K562 (cell line): Measurements from ENCODE around the gene ULBP2. TPM values are rescaled to one million over a fixed set of nuclear protein-coding genes. Genes with fewer than 3 reads are reported as not detected.

Source experiments
- ATAC-seq: fragments of 200-7000 bp; cut with Tn5 transposase; 3 replicates; pipeline ENCODE4 v1.9.1; 2020; ENCODE audit warnings: moderate library complexity
- BruUV-seq: library from RNA; stranded (reverse); fragments of 400-500 nt; replicated peaks from 2 replicates; lab custom pipeline; 2021; lab: Mats Ljungman, UMichigan
- CTCF ChIA-PET: fragments of 300-600 bp; formaldehyde crosslinking; extraction: SDS; loops from one replicate; lab custom pipeline; 2021; ENCODE audit warnings: low intra/inter-chr PET ratio; lab: Yijun Ruan, JAX
- POLR2A ChIA-PET: fragments of 300-600, 350-650 bp; sonication (Branson Sonifier 250); formaldehyde crosslinking; extraction: SDS; loops from one replicate; lab custom pipeline; 2021; ENCODE audit warnings: antibody characterized with exemption, inconsistent platforms; lab: Yijun Ruan, JAX
- DNase-seq, 4 experiments: peaks; one replicate each; pipeline versions ENCODE4 v3.0.0 to v3.0.0-alpha.2; 2011 to 2018; ENCODE audit warnings: low spot score in 3 of 4, mixed read lengths in 3 of 4; ENCODE audit errors: extremely low read depth in 1 of 4
- FAIRE-seq: peaks from 2 replicates; lab custom pipeline; 2011; peaks lifted over from hg19 to GRCh38; lab: Jason Lieb, UNC
- H2AFZ ChIP-seq: 2 replicates; pipeline ENCODE4 v1.6.0; 2011; ENCODE audit warnings: low read depth, low read length, control low read depth, inconsistent platforms
- H3K27ac ChIP-seq: fragments of 200-600 bp; 3 replicates; pipeline ENCODE4 v1.8.0; 2011; ENCODE audit warnings: low read depth, mild to moderate bottlenecking, control low read depth, inconsistent platforms, low read length, moderate library complexity, mixed read lengths; ENCODE audit errors: extremely low read depth
- H3K27me3 ChIP-seq, 2 experiments: fragments of 300-600 bp in 1 of 2; 2 replicates in 1 of 2; 3 replicates in 1 of 2; pipeline versions ENCODE4 v1.6.0 to v1.8.0; 2011; ENCODE audit warnings: inconsistent platforms in 2 of 2, low read length in 2 of 2, mild to moderate bottlenecking in 1 of 2, mixed read lengths in 1 of 2, moderate library complexity in 1 of 2; ENCODE audit not compliant: control insufficient read depth in 2 of 2, insufficient read depth in 2 of 2
- H3K36me3 ChIP-seq: fragments of 300-600 bp; 3 replicates; pipeline ENCODE4 v1.8.0; 2011; ENCODE audit warnings: mild to moderate bottlenecking, low read length, inconsistent platforms; ENCODE audit not compliant: control insufficient read depth, insufficient read depth
- H3K4me1 ChIP-seq, 2 experiments: fragments of 200-600 bp in 1 of 2; replicated peaks in 1 of 2; 2 replicates in 1 of 2; 3 replicates in 1 of 2; pipeline versions ENCODE4 v1.5.1 to v1.8.0; 2011; ENCODE audit warnings: inconsistent platforms in 2 of 2, low read length in 2 of 2, mild to moderate bottlenecking in 1 of 2, mixed read lengths in 1 of 2, moderate library complexity in 1 of 2; ENCODE audit not compliant: control insufficient read depth in 2 of 2, insufficient read depth in 2 of 2
- H3K4me2 ChIP-seq: 2 replicates; pipeline ENCODE4 v1.6.1; 2011; ENCODE audit warnings: low read length, control low read depth, inconsistent platforms, mixed read lengths; ENCODE audit not compliant: insufficient read depth
- H3K4me3 ChIP-seq: fragments of 200-600 bp; sonication (generic), shearing (Covaris generic); 2 replicates; pipeline ENCODE4 v1.5.1; 2016; ENCODE audit warnings: control low read depth, inconsistent platforms
- H3K79me2 ChIP-seq: fragments of 200-600 bp; 3 replicates; pipeline ENCODE4 v1.8.0; 2011; ENCODE audit warnings: low read length, inconsistent platforms; ENCODE audit not compliant: control insufficient read depth, insufficient read depth
- H3K9ac ChIP-seq, 2 experiments: 2 replicates each; pipeline versions ENCODE4 v1.6.0 to v1.6.1; 2011; ENCODE audit warnings: low read depth in 2 of 2, low read length in 2 of 2, control low read depth in 1 of 2, inconsistent platforms in 1 of 2, mild to moderate bottlenecking in 1 of 2, mixed read lengths in 1 of 2; ENCODE audit not compliant: insufficient read depth in 1 of 2
- H3K9me1 ChIP-seq: one replicate; pipeline ENCODE4 v1.6.0; 2011; ENCODE audit warnings: inconsistent platforms, mild to moderate bottlenecking, low read length, moderate library complexity; ENCODE audit not compliant: control insufficient read depth, insufficient read depth
- H3K9me3 ChIP-seq: replicated peaks from 2 replicates; pipeline ENCODE4 v1.5.1; 2011; ENCODE audit warnings: low read depth, low read length, inconsistent platforms; ENCODE audit not compliant: control insufficient read depth, insufficient read depth
- H4K20me1 ChIP-seq: replicated peaks from 2 replicates; pipeline ENCODE4 v1.6.1; 2011; ENCODE audit warnings: low read length, inconsistent platforms, mixed read lengths; ENCODE audit not compliant: control insufficient read depth, insufficient read depth
- HMGN3 ChIP-seq: IDR thresholded peaks from 2 replicates; pipeline ENCODE4 v1.6.1; 2011; ENCODE audit warnings: borderline replicate concordance, low read depth, mild to moderate bottlenecking, mixed read lengths, low read length; ENCODE audit not compliant: insufficient read length; ENCODE audit errors: extremely low read depth
- NR2C1 ChIP-seq, 2 experiments: fragments of 450-650 bp; IDR thresholded peaks; 2 replicates each; pipeline ENCODE4 v1.6.1; 2017; ENCODE audit warnings: mild to moderate bottlenecking in 2 of 2, antibody characterized with exemption in 1 of 2, inconsistent platforms in 1 of 2, missing compliant biosample characterization in 1 of 2, missing genetic modification characterization in 1 of 2
- SMAD4 ChIP-seq: fragments of 250-450 bp; sonication (Bioruptor Pico); conservative IDR thresholded peaks from 2 replicates; pipeline ENCODE4 v1.8.0; 2021; ENCODE audit warnings: inconsistent platforms, mild to moderate bottlenecking, moderate library complexity
- WHSC1 ChIP-seq: IDR thresholded peaks from one replicate; pipeline ENCODE4 v1.6.1; 2012; ENCODE audit warnings: low read length, control low read depth, inconsistent platforms
- ZC3H8 ChIP-seq: fragments of 450-650 bp; IDR thresholded peaks from 2 replicates; pipeline ENCODE4 v1.6.1; 2017
- WGBS: fragments of 100-300 bp; shearing (Covaris generic); methylation state at CpG from one replicate; pipeline ENCODE4 v1.1.6; 2016; ENCODE audit warnings: low coverage, mixed read lengths; ENCODE audit not compliant: insufficient coverage; ENCODE audit errors: missing lambda C conversion rate; 5-methylcytosine and 5-hydroxymethylcytosine counted together
- in situ Hi-C: fragments of 300-500 bp; cut with MboI; formaldehyde crosslinking; loops from 4 replicates; pipeline ENCODE4 v1.15.0; 2018; ENCODE audit warnings: inconsistent platforms, mixed read lengths
- intact Hi-C: fragments of 100-400 bp; cut with micrococcal nuclease; formaldehyde crosslinking; loops from 2 replicates; pipeline ENCODE4 v1.14.2; 2022
- polyA plus RNA-seq, 8 experiments: library from polyadenylated mRNA; depleted of rRNA in 4 of 8; stranded (reverse) in 5 of 8; unstranded in 3 of 8; fragments of >200 nt; fragmentation: Nextera tagmentation in 2 of 8; fragmentation: Illumina TruSeq in 1 of 8; extraction: Ambion mirVana in 2 of 8; extraction: Trizol in 1 of 8; gene quantifications; 2 replicates each; pipeline versions ENCODE4 v1.2.1 to v1.2.3, GENCODE V29; 2011 to 2014; ENCODE audit warnings: inconsistent platforms in 1 of 8, missing spikeins in 1 of 8
- total RNA-seq, 7 experiments: library from RNA; depleted of rRNA in 6 of 7; stranded (reverse); fragments of >200 nt in 6 of 7; fragmentation: Illumina TruSeq in 2 of 7; extraction: Trizol in 2 of 7; gene quantifications; 2 replicates each; pipeline versions ENCODE4 v1.2.1 to v1.2.3, GENCODE V29; 2011 to 2021; ENCODE audit warnings: low replicate concordance in 1 of 7
- TF ChIP-seq, protein P1 (sequence below): IDR thresholded peaks from 2 replicates; pipeline ENCODE4 v1.6.1; 2011; ENCODE audit not compliant: insufficient read length; ENCODE audit errors: extremely low read depth

Gene ULBP2
- total and polyA plus RNA-seq, 9 of the 15 experiments (the other 6 are each of a cell fraction or from before 2014, with no cell fraction given): 0.50 to 5.3 (median 1.2) TPM

DNA sequence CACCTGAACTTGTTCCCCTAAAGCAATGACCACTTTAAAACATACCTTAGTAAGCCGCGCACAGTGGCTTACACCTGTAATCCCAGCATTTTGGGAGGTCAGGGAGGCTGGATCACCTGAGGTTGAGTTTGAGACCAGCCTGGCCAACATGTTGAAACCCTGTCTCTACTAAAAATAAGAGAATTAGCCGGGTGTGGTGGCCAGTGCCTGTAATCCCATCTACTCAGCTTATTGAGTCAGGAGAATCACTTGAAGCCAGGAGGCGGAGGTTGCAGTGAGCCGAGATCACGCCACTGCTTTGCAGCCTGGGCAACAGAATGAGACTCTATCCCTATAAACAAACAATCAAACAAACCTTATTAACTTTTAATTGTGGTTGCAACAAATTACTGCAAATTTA, 42.3 kb upstream of the ULBP2 start:
- peaks cover 46 to 81% of the 10 kb centered on the region in 2 experiments for H3K27me3 ChIP-seq

More for the DNA sequence above, 42.3 kb upstream of the ULBP2 start:
- H3K27ac ChIP-seq: no peak overlapping the region
- no peak overlapping the region for H3K4me3 ChIP-seq
- no peak overlapping the region for H3K4me2 ChIP-seq
- H3K79me2 ChIP-seq: no peaks in the 10 kb centered on the region
- FAIRE-seq (no peak), ATAC-seq (no peak), DNase-seq (no peak)
- in situ Hi-C loops (no loop called here), intact Hi-C loops (no loop called here)
- H3K9me3 ChIP-seq: no peaks in the 10 kb centered on the region
- TF ChIP-seq HMGN3 (no peak), SMAD4 (CRISPR knock-in tag) (no peak), NR2C1 (IDR thresholded peaks at IDR 0.05) (no peak), NR2C1 (tag; IDR thresholded peaks at IDR 0.05) (no peak), WHSC1 (no peak), ZC3H8 (no peak)
- TF ChIP-seq, protein P1, sequence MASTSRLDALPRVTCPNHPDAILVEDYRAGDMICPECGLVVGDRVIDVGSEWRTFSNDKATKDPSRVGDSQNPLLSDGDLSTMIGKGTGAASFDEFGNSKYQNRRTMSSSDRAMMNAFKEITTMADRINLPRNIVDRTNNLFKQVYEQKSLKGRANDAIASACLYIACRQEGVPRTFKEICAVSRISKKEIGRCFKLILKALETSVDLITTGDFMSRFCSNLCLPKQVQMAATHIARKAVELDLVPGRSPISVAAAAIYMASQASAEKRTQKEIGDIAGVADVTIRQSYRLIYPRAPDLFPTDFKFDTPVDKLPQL: no peak
- no peaks in the 10 kb centered on the region for H3K36me3 ChIP-seq
- H3K9ac ChIP-seq: no peak overlapping the region
- no peaks in the 10 kb centered on the region for H3K9me1 ChIP-seq
- H3K4me1 ChIP-seq: no peaks in the 10 kb centered on the region
- ChIA-PET POLR2A (interaction anchor here (0.6 to 1.2 kb wide), 3 partner anchors 10 to 16 kb away, joined by 3 to 6 read pairs (median 4); no protein-coding TSS in a partner anchor), CTCF (interaction anchor here (1.0 to 1.2 kb wide), 2 partner anchors 59 to 65 kb away, joined by 3 to 4 read pairs; no protein-coding TSS in a partner anchor)
- 10% methylated on average over 6 of the region's 6 CpGs for WGBS
- no TSS peak for BruUV-seq
- no peak overlapping the region for H2AFZ ChIP-seq
- no peaks in the 10 kb centered on the region for H4K20me1 ChIP-seq
